ENCODE measurements around the gene CRELD2.
A peak's percentile ranks its signal among the peaks of the same experiment; 100 is the strongest.

CRELD2 gene

GRCh38 chr22:49935561-49935960, 17.1 kb downstream of the CRELD2 start:
- Histone ChIP-seq H3K27ac (ENCODE audit: low read depth, low read length) (no peak overlapping the region), H3K9me3 (ENCODE audit: control insufficient read depth in 5 of 5, low read length in 5 of 5) (no peaks in the 10 kb centered on the region), H3K4me3 (ENCODE audit: low read depth in 1 of 5, low read length in 5 of 5) (no peak overlapping the region), H3K27me3 (ENCODE audit: control insufficient read depth in 5 of 5, insufficient read depth in 4 of 5, low read length in 5 of 5) (no peaks in the 10 kb centered on the region), H3K36me3 (ENCODE audit: control insufficient read depth in 5 of 5, insufficient read depth in 5 of 5, low read length in 5 of 5) (no peaks in the 10 kb centered on the region), H3K4me1 (ENCODE audit: control insufficient read depth in 5 of 5, insufficient read depth in 5 of 5, low read length in 5 of 5) (peaks cover 6 to 67% (median 54%) of the 10 kb centered on the region in 5 donors), H3K9ac (ENCODE audit: low read length in 5 of 5) (no peak overlapping the region)

- peaks cover 4 to 65% (median 47%) of the 10 kb centered on the region in 5 donors for H3K4me1 ChIP-seq (ENCODE audit: control insufficient read depth in 5 of 5, insufficient read depth in 5 of 5, low read length in 5 of 5)
- peak overlapping the region in 4 of 5 donors; percentile 16 to 69 (median 48) for H3K9ac ChIP-seq (ENCODE audit: low read length in 5 of 5)
- H3K27ac ChIP-seq (ENCODE audit: low read depth, low read length), result peak overlapping the region; percentile 84
- no peaks in the 10 kb centered on the region for H3K36me3 ChIP-seq (ENCODE audit: control insufficient read depth in 5 of 5, insufficient read depth in 5 of 5, low read length in 5 of 5)
- H3K9me3 ChIP-seq (ENCODE audit: control insufficient read depth in 5 of 5, low read length in 5 of 5), result no peaks in the 10 kb centered on the region
- H3K27me3 ChIP-seq (ENCODE audit: control insufficient read depth in 5 of 5, insufficient read depth in 4 of 5, low read length in 5 of 5), result no peaks in the 10 kb centered on the region
- H3K4me3 ChIP-seq (ENCODE audit: low read depth in 1 of 5, low read length in 5 of 5), result peak overlapping the region in 3 of 5 donors; percentile 6 to 54 (median 36)
Measured at GRCh38 chr22:49936018-49936972, 17.9 kb downstream of the CRELD2 start.

DNA sequence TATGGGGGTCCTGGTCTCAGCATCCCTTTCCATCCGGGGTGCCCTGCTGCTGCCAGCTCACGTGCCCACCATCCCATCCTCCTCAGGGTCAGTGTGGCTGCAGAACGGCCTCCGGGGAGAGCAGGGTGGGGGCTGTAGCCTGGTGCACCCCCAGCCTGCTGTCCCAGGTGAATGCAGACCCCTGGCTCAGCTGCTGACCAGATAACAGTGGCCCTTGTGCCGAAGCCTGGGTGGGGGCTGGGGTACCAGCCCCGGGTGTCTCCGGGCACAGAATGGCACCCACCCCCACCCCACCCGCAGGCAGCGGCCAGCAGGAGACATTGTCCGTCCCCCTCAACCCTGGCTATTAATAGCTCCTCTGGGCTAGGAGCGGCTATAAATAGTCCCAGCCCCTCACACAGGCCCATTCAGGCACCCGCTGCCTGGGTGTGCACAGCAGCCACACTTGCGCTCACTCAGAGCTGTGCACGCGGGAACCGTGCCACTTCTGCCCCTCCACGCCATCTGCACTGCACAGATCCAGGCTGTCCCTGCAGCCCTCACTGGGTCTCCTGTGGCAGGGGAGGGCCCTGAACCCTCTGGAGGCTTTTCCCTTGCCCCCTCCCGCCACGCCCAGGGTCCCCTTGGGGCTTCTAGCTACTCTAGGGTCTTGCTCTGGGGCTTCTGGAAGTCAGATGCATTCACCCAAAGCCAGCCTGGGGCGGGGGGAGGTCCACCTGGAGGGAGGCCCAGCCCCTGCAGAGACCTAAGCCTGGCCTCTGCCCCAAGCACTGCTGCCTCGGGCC, 18.7 kb downstream of the CRELD2 start:
- no peaks in the 10 kb centered on the region for H3K27me3 ChIP-seq (ENCODE audit: control insufficient read depth in 5 of 5, insufficient read depth in 4 of 5, low read length in 5 of 5)
- H3K9me3 ChIP-seq (ENCODE audit: control insufficient read depth in 5 of 5, low read length in 5 of 5), result no peaks in the 10 kb centered on the region
- peaks cover 4 to 67% (median 42%) of the 10 kb centered on the region in 5 donors for H3K4me1 ChIP-seq (ENCODE audit: control insufficient read depth in 5 of 5, insufficient read depth in 5 of 5, low read length in 5 of 5)
- H3K36me3 ChIP-seq (ENCODE audit: control insufficient read depth in 5 of 5, insufficient read depth in 5 of 5, low read length in 5 of 5), result no peaks in the 10 kb centered on the region
- peak overlapping the region; percentile 84 for H3K27ac ChIP-seq (ENCODE audit: low read depth, low read length)
- H3K4me3 ChIP-seq (ENCODE audit: low read depth in 1 of 5, low read length in 5 of 5), result peak overlapping the region in 3 of 5 donors; percentile 17 to 54 (median 36)
- peak overlapping the region in 3 of 5 donors; percentile 42 to 69 (median 55) for H3K9ac ChIP-seq (ENCODE audit: low read length in 5 of 5)

DNA sequence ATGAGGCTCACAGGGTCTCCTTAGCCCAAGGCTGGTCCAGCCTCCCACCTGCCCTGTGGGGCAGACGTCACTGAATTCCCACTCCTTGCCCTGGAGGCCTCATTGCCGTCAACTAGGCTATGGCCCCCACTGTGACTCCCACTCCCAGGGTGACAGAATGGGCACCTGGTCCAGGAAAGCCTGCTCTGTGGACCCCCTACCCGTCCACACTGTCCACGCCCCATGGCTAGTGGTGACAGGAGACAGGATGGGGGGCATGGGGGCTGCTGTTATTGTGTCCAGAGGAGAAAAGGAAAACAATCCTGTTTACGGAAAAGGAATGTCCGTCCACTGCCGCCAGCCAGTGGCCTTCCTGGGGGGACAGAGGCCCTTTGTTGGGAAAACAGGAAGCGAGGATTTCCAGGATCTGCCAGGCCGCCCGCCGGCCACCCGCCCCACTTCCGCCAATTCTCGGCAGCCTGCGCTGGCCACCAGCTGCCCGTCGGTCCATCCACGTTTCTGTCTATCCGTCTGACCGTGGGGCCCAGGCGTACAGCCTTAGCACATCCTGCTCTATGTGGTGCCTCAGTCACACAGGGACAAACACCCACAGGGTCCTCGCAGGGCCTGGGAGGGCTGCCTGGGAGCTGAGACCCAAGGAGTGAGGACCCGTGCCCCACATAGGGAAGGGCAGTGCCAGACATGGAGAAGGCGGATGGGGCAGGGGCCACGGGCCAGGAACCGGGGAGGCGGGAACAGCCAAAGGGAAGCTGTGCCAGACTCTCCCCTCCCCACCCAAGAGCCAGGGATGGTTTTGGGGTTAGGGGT, 19.5 kb downstream of the CRELD2 start:
- Histone ChIP-seq H3K9ac (ENCODE audit: low read length in 5 of 5) (peak overlapping the region in 2 of 5 donors; percentile 22 to 71), H3K4me1 (ENCODE audit: control insufficient read depth in 5 of 5, insufficient read depth in 5 of 5, low read length in 5 of 5) (peaks cover 4 to 66% (median 40%) of the 10 kb centered on the region in 5 donors), H3K27me3 (ENCODE audit: control insufficient read depth in 5 of 5, insufficient read depth in 4 of 5, low read length in 5 of 5) (no peaks in the 10 kb centered on the region), H3K9me3 (ENCODE audit: control insufficient read depth in 5 of 5, low read length in 5 of 5) (no peaks in the 10 kb centered on the region), H3K27ac (ENCODE audit: low read depth, low read length) (peak overlapping the region; percentile 84), H3K36me3 (ENCODE audit: control insufficient read depth in 5 of 5, insufficient read depth in 5 of 5, low read length in 5 of 5) (no peaks in the 10 kb centered on the region), H3K4me3 (ENCODE audit: low read depth in 1 of 5, low read length in 5 of 5) (peak overlapping the region in 2 of 5 donors; percentile 17 to 24)

GRCh38 chr22:49938565-49939136, 20.2 kb downstream of the CRELD2 start:
- Histone ChIP-seq H3K9ac (ENCODE audit: low read length in 5 of 5) (peak overlapping the region in 1 of 5 donors; percentile 71), H3K36me3 (ENCODE audit: control insufficient read depth in 5 of 5, insufficient read depth in 5 of 5, low read length in 5 of 5) (no peaks in the 10 kb centered on the region), H3K4me1 (ENCODE audit: control insufficient read depth in 5 of 5, insufficient read depth in 5 of 5, low read length in 5 of 5) (peaks cover 1 to 59% (median 33%) of the 10 kb centered on the region in 5 donors), H3K9me3 (ENCODE audit: control insufficient read depth in 5 of 5, low read length in 5 of 5) (no peaks in the 10 kb centered on the region), H3K27ac (ENCODE audit: low read depth, low read length) (peak overlapping the region; percentile 84), H3K27me3 (ENCODE audit: control insufficient read depth in 5 of 5, insufficient read depth in 4 of 5, low read length in 5 of 5) (no peaks in the 10 kb centered on the region), H3K4me3 (ENCODE audit: low read depth in 1 of 5, low read length in 5 of 5) (no peak overlapping the region)

- H3K4me3 ChIP-seq (ENCODE audit: low read depth in 1 of 5, low read length in 5 of 5), result no peak overlapping the region
- H3K9ac ChIP-seq (ENCODE audit: low read length in 5 of 5), result no peak overlapping the region
- H3K27ac ChIP-seq (ENCODE audit: low read depth, low read length), result no peak overlapping the region
- H3K9me3 ChIP-seq (ENCODE audit: control insufficient read depth in 5 of 5, low read length in 5 of 5), result no peaks in the 10 kb centered on the region
- peaks cover 1 to 44% (median 15%) of the 10 kb centered on the region in 5 donors for H3K4me1 ChIP-seq (ENCODE audit: control insufficient read depth in 5 of 5, insufficient read depth in 5 of 5, low read length in 5 of 5)
- no peaks in the 10 kb centered on the region for H3K36me3 ChIP-seq (ENCODE audit: control insufficient read depth in 5 of 5, insufficient read depth in 5 of 5, low read length in 5 of 5)
- H3K27me3 ChIP-seq (ENCODE audit: control insufficient read depth in 5 of 5, insufficient read depth in 4 of 5, low read length in 5 of 5), result no peaks in the 10 kb centered on the region
Measured at GRCh38 chr22:49941507-49942316, 23.3 kb downstream of the CRELD2 start.

- H3K9ac ChIP-seq (ENCODE audit: low read length in 5 of 5), result no peak overlapping the region
Measured at GRCh38 chr22:49942565-49943404, 24.4 kb downstream of the CRELD2 start.

GRCh38 chr22:49943405-49943765, 25.0 kb downstream of the CRELD2 start:
- H3K4me1 ChIP-seq (ENCODE audit: control insufficient read depth in 5 of 5, insufficient read depth in 5 of 5, low read length in 5 of 5), result peaks cover 0 to 29% (median 4%) of the 10 kb centered on the region in 5 donors
- H3K4me3 ChIP-seq (ENCODE audit: low read depth in 1 of 5, low read length in 5 of 5), result no peak overlapping the region
- no peaks in the 10 kb centered on the region for H3K27me3 ChIP-seq (ENCODE audit: control insufficient read depth in 5 of 5, insufficient read depth in 4 of 5, low read length in 5 of 5)
- no peak overlapping the region for H3K9ac ChIP-seq (ENCODE audit: low read length in 5 of 5)
- H3K36me3 ChIP-seq (ENCODE audit: control insufficient read depth in 5 of 5, insufficient read depth in 5 of 5, low read length in 5 of 5), result no peaks in the 10 kb centered on the region
- no peak overlapping the region for H3K27ac ChIP-seq (ENCODE audit: low read depth, low read length)
- no peaks in the 10 kb centered on the region for H3K9me3 ChIP-seq (ENCODE audit: control insufficient read depth in 5 of 5, low read length in 5 of 5)

More at GRCh38 chr22:49942565-49943404, 24.4 kb downstream of the CRELD2 start:
- no peak overlapping the region for H3K27ac ChIP-seq (ENCODE audit: low read depth, low read length)
- no peaks in the 10 kb centered on the region for H3K27me3 ChIP-seq (ENCODE audit: control insufficient read depth in 5 of 5, insufficient read depth in 4 of 5, low read length in 5 of 5)
- no peaks in the 10 kb centered on the region for H3K9me3 ChIP-seq (ENCODE audit: control insufficient read depth in 5 of 5, low read length in 5 of 5)
- H3K4me3 ChIP-seq (ENCODE audit: low read depth in 1 of 5, low read length in 5 of 5), result no peak overlapping the region
- peaks cover 0 to 33% (median 4%) of the 10 kb centered on the region in 5 donors for H3K4me1 ChIP-seq (ENCODE audit: control insufficient read depth in 5 of 5, insufficient read depth in 5 of 5, low read length in 5 of 5)
- H3K36me3 ChIP-seq (ENCODE audit: control insufficient read depth in 5 of 5, insufficient read depth in 5 of 5, low read length in 5 of 5), result no peaks in the 10 kb centered on the region

Measured in subcutaneous abdominal adipose tissue (tissue), 5 donors.